IPS-NIHi7 (cell line): ENCODE data around the gene SMPDL3A.
A peak's percentile ranks its signal among the peaks of the same experiment; 100 is the strongest.

Source experiments
- DNase-seq: peaks from one replicate; pipeline ENCODE4 v3.0.0; 2012; ENCODE audit warnings: mixed read lengths; ENCODE audit errors: extremely low spot score

SMPDL3A gene

GRCh38 chr6:122778302-122778701 is 10.8 kb upstream of the SMPDL3A start:
- no peak for DNase-seq

DNA sequence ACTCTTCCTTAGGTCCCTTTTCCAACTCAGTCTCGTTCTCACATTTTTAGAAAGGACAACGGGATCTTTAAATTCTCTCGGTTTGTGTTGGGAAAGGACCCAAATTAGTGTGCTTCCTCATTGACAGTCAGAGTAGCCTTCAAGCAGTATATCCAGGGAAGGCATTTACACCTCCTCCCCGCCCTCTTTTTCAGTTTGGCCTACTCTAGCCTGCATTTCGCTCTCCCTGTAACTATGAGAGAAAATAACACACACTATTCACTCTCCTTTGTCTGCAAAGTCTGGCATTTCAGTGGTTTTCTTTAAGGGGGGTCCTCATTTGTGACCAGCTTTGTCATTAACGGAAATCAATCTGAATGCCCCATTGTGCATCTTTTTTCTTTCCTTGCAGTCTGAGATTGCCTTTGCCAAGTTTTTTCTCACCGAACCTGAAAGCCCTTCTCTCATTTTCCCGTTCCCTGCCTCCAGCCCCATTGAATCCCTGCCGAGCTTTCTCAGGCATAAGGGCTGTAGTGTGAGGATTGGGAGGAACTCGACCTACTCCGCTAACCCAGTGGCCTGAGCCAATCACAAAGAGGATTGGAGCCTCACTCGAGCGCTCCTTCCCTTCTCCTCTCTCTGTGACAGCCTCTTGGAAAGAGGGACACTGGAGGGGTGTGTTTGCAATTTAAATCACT is 9.9 kb upstream of the SMPDL3A start:
- peak; percentile 77 for DNase-seq

- DNase-seq: no peak
Observed at GRCh38 chr6:122779667-122780066, 9.4 kb upstream of the SMPDL3A start, which contains the start of gene FABP7. FABP7 (plus strand) TSS chr6:122779716; CDS start chr6:122779795, 79 bp downstream.

DNA sequence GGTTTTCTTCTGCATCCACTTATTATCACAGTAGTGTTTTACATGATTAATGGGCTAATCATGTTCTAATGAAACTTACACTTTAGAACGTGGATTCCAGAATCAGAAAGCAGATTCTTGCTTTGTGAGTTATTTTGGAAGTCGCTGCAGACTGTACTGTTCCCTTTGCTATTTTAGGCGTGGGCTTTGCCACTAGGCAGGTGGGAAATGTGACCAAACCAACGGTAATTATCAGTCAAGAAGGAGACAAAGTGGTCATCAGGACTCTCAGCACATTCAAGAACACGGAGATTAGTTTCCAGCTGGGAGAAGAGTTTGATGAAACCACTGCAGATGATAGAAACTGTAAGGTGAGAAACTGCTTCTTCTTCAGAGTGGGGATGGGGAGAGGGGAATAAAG is 8.9 kb upstream of the SMPDL3A start:
- DNase-seq: no peak

GRCh38 chr6:122781716-122782115 is 7.3 kb upstream of the SMPDL3A start:
- no peak for DNase-seq

GRCh38 chr6:122783401-122783800 is 5.7 kb upstream of the SMPDL3A start:
- no peak for DNase-seq

DNA sequence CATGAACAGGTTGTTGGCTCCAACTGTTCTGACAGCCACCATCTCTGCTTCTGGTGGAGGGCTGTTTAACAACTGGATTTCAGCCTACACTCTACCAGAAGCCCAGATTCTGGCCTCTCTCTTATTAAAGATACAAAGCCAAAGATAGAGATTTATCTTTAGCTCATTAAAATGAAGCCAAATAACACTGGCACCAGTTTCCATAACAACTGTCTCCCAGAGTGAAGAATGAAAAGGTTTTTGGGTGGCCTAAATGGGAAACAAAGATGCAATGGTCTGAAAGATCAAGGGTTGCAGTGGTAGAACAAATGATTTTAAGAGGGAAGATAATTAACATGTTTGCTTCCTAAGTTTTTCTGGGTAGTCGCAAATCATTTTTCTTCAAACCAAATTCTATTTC is 3.2 kb upstream of the SMPDL3A start:
- DNase-seq: no peak

DNA sequence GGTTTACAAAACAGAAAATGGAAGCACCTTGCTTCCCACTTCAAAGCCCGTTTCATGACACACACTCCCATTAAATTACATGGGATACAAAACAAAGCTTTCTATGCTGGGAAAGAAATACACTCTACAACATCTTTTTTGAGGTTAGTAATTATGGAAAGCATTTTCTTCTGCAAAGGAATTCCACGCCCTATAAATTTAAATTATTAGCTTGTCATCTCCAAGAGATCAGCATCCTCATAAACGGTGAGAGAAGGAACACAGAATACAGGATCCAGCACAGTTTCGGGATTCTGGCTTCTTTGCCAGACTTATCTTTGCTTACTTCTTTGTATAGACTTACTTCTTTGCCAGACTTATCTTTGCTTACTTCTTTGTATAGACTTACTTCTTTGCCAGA is 1.3 kb upstream of the SMPDL3A start:
- no peak for DNase-seq

DNA sequence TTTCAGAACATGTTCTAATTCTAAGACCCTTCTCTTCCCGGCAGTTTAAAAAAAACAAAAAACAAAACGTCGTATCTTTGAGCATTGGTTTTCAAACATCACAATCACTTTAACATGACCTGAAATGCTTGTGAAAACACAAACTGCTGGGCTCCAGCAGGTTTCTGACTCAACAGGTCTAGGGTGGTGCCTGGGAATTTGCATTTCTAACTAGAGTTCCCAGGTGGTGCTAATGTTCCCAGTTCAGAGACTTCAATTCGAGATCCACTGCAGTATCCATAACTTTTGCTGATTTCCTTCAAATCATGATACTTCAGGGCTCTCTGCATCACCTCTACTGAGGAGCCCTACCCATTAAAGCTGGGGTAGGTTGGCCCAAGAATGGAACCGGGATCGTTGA is 850 bp upstream of the SMPDL3A start:
- DNase-seq: no peak

DNA sequence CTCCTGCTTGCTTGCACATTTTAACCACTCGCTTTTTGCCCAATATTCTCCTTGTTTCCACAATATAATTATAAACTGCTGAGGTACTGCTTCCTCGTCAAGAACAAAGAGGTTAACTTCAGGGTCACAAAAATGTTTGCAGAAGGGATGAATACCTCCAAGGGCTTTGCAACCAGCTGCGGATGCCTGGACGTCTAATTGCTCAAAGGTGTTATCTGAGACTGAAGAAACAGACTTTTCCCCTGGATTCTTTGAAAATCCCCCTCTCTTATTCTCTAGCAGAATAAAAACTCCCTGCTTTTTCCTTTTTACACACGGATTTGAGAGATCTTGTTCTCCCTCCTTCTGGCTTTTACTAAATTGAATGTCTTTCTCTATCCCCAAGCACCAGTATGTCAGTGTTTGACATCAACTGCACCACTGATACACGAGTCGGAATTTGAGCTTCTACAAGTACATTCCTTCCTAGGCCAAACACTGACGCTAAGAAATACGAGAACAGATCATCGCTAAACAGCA is 336 bp upstream of the SMPDL3A start:
- no peak for DNase-seq

- DNase-seq: no peak
Observed at GRCh38 chr6:122790028-122790422, 967 bp downstream of the SMPDL3A start.

DNA sequence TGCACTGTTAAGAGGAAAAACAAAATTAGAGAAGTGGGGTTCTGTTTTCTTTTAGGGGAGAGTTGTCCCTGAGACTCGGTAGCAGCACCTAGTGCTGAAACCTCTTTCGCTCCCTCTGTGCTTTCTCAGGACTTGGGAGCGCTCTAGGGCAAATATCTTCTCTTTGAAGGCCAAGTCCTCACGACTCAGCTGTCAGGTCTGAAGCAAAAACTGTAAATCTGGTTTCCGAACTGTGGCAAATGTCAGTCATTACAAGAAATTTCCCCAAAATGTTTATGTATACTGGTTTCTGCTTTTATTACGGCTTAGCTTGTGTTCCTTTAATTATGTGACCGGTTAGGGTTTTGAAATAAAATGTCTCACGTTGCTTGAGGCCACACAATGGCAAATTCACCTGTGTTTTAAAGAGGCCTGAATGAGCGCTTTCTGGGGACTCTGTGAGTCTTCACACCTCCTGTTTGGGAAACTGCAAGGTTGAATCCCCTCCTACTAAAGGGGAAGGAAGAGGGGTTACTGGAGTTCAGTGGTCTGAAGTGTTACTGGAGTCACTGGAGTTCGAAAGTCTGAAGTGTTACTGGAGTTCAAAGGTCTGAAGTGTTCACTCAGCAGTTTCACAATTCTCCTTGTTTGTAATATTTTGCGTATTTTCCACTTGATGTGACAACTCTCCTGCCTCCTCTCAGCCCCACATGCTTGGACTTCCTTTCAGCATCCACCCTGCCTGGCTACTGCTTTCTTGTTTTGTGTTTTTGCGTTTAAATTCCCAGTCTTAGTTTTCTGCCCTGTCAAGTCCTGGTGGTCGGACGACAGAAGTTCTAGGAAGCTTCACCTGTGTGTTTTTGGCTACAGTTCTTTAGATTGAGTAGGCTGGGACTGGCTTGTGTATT is 1.6 kb downstream of the SMPDL3A start:
- no peak for DNase-seq

DNA sequence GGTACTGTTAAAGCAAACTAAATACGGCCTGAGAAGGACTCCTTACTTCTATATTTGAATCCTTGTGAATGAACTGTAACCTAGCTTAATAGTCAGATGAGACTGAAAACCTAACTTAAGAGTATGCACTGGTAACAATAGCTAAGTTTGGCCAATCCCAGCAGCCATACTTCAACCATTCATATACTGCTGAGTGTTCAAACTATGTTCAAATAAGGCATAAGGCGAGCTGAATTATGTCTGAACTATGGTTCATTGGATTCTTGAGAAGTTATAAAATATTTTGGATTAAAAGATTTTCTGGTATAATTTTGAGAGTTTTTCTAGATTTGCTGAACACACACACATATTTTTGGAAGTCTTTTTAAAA is 2.2 kb downstream of the SMPDL3A start:
- no peak for DNase-seq

DNA sequence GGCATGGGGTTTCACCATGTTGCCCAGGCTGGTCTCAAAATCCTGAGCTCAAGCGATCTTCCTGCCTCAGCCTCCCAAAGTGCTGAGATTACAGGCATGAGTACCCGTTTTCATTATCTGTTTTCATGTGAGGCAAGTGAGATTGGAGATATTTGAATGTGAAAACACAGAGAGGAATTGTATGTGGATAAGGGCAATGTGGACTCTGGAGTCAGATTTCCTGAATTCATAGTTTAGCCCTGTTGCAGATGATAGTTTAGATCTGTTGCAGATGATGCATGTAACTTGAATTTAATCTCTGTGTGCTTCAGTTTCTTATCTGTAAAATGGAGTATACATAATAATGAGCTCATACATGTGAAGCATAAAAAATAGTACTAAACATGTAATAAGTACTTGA is 3.7 kb downstream of the SMPDL3A start:
- DNase-seq: no peak

DNA sequence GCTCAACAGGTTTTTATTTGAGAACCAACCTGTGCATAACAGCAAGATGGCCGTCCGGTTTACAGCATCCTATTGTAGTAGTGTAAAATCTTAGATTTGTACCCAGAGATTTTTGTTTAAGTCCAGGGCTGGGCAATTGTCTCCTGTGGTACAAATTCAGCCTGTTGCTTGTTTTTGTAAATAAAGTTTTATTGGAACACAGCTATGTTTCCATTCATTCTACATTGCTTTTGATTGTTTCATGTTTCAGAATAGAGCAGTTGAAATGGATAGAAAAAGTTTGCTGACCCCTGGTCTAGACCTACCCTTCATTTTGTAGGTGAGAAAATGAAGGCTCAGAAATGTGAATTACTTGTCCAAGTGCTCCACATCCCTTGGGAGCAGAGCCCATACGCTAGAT is 8.5 kb downstream of the SMPDL3A start:
- no peak for DNase-seq

DNA sequence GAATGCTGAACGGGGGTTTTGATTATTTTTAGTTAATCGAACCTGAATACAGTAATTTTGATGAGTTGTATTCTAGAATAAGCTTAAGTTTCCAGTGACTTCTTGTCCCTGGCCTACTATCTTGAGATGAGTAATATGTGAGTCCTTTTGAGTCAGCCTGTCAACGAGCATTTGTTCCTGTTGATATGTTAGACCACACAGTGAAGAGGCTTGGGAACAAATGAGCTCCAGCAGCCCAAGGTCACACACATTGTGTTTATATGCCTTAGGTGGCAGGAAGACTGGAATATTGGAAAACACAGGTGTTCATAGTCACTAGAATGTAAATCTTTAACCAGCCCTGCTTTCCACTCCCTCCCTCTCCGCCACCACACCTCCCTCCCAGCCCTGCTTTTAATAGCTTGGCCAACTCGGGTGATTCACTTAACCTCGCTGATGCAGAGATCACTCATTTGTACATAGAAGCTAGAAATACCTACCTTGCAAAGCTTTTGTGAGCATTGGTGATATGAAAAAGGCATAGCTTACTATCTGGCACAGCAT is 9.1 kb downstream of the SMPDL3A start:
- DNase-seq: no peak

GRCh38 chr6:122799140-122799745 is 10.2 kb downstream of the SMPDL3A start:
- DNase-seq: no peak

GRCh38 chr6:122799916-122800686 is 11.0 kb downstream of the SMPDL3A start:
- DNase-seq: no peak

DNA sequence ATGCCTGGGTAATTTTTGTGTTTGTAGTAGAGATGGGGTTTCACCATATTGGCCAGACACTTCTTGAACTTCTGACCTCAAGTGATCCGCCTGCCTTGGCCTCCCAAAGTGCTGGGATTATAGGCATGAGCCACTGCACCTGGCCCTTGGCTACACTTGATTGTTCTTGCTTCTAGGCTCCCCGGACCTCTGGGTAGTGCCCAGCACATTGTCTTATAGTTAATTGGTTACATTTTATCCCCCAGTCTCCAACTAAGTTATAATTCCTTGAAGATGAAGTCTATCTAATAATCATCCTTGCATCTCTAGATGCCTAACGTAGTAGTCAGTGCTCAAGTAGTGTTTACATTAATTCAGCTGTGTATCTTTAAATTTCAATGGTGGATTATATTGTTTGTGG is 11.8 kb downstream of the SMPDL3A start:
- no peak for DNase-seq

- DNase-seq: no peak
Observed at GRCh38 chr6:122801397-122801796, 12.3 kb downstream of the SMPDL3A start.

DNA sequence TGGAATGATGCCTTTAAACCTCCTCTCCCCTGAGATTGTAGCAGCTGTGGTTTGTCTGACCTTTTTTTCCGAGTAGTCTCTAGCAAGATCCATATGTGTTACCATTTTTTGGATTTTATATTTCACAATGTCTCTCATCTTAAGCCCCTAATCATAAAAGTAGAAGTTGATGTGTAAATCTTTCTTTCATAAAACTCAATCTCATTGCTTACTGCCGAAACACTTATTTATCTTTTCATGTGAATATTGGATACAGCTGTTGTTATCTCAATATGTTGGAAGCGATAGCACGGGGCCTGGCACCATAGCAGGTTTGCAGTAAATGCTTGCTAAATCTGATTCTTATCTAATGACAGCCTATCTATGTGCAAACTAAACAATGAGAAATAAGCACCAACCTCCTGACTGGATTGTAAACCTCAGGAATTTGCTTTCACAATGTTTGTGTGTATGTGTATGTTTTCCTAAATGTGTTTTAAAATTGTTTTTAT is 14.2 kb downstream of the SMPDL3A start:
- DNase-seq: no peak
